ENCODE results near the gene MYH7.

DNA sequence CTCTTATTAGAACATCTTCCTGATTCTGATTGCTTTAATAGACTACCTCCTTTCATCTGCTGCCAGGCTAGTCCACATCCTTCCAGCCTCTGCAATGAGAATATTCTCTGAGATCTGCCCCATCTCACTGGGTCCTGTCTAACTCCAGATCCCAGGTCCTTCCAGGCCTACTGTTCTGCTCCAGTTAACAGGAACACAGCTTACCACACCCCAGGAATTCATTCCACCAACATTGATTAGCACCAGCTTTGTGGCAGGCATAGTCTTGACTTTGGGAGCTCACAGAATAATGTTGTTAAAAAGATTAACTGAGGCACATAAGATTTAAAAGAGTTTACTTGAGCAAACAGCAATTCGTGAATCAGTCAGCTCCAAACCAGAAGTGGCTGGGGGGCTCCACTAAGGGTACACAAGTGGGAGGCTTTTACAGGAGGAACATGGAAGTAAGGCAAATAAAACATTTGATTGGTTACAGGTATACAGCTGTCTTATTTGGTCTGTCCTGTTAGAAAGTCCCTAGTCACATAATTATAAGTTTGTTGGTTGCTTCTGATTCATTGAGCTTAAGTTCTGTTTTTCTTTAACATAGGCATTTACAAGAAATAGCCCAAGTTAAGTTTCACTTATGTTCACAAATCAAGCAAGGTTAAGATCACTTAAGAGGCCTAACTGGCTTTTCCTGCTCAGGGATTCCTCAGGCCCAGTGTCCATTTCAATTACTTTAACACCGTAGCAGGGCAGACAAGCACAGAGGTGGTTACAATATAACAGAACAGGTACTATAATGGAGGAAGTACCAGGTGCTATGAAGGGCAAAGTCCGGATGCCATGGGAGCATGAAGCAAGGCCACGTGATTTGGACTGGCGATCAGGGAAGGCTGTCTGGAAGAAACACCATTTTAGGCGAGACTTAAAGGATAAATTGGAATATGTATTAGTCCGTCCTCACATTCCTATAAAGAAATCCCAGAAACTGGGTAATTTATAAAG, 12.2 kb upstream of the MYH7 start:
- TF ChIP-seq ZNF302 (tag by site-specific recombination; IDR thresholded peaks at IDR 0.05; ENCODE audit: low read depth) (no peak), ZBTB8A (tag by site-specific recombination; IDR thresholded peaks at IDR 0.05) (no peak), ZBTB1 (tag by site-specific recombination; IDR thresholded peaks at IDR 0.05) (no peak), ZNF133 (tag by site-specific recombination; IDR thresholded peaks at IDR 0.05) (no peak), ZNF324 (tag by site-specific recombination; IDR thresholded peaks at IDR 0.05) (no peak)
- TF ChIP-seq, protein P1, sequence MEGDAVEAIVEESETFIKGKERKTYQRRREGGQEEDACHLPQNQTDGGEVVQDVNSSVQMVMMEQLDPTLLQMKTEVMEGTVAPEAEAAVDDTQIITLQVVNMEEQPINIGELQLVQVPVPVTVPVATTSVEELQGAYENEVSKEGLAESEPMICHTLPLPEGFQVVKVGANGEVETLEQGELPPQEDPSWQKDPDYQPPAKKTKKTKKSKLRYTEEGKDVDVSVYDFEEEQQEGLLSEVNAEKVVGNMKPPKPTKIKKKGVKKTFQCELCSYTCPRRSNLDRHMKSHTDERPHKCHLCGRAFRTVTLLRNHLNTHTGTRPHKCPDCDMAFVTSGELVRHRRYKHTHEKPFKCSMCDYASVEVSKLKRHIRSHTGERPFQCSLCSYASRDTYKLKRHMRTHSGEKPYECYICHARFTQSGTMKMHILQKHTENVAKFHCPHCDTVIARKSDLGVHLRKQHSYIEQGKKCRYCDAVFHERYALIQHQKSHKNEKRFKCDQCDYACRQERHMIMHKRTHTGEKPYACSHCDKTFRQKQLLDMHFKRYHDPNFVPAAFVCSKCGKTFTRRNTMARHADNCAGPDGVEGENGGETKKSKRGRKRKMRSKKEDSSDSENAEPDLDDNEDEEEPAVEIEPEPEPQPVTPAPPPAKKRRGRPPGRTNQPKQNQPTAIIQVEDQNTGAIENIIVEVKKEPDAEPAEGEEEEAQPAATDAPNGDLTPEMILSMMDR (tag by site-specific recombination; IDR thresholded peaks at IDR 0.05): no peak
- TF ChIP-seq, protein P2, sequence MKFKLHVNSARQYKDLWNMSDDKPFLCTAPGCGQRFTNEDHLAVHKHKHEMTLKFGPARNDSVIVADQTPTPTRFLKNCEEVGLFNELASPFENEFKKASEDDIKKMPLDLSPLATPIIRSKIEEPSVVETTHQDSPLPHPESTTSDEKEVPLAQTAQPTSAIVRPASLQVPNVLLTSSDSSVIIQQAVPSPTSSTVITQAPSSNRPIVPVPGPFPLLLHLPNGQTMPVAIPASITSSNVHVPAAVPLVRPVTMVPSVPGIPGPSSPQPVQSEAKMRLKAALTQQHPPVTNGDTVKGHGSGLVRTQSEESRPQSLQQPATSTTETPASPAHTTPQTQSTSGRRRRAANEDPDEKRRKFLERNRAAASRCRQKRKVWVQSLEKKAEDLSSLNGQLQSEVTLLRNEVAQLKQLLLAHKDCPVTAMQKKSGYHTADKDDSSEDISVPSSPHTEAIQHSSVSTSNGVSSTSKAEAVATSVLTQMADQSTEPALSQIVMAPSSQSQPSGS (tag by site-specific recombination; IDR thresholded peaks at IDR 0.05; ENCODE audit: low read depth): no peak
- TF ChIP-seq, protein P3, sequence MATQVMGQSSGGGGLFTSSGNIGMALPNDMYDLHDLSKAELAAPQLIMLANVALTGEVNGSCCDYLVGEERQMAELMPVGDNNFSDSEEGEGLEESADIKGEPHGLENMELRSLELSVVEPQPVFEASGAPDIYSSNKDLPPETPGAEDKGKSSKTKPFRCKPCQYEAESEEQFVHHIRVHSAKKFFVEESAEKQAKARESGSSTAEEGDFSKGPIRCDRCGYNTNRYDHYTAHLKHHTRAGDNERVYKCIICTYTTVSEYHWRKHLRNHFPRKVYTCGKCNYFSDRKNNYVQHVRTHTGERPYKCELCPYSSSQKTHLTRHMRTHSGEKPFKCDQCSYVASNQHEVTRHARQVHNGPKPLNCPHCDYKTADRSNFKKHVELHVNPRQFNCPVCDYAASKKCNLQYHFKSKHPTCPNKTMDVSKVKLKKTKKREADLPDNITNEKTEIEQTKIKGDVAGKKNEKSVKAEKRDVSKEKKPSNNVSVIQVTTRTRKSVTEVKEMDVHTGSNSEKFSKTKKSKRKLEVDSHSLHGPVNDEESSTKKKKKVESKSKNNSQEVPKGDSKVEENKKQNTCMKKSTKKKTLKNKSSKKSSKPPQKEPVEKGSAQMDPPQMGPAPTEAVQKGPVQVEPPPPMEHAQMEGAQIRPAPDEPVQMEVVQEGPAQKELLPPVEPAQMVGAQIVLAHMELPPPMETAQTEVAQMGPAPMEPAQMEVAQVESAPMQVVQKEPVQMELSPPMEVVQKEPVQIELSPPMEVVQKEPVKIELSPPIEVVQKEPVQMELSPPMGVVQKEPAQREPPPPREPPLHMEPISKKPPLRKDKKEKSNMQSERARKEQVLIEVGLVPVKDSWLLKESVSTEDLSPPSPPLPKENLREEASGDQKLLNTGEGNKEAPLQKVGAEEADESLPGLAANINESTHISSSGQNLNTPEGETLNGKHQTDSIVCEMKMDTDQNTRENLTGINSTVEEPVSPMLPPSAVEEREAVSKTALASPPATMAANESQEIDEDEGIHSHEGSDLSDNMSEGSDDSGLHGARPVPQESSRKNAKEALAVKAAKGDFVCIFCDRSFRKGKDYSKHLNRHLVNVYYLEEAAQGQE (tag by site-specific recombination; IDR thresholded peaks at IDR 0.05): no peak
- TF ChIP-seq, protein P4, sequence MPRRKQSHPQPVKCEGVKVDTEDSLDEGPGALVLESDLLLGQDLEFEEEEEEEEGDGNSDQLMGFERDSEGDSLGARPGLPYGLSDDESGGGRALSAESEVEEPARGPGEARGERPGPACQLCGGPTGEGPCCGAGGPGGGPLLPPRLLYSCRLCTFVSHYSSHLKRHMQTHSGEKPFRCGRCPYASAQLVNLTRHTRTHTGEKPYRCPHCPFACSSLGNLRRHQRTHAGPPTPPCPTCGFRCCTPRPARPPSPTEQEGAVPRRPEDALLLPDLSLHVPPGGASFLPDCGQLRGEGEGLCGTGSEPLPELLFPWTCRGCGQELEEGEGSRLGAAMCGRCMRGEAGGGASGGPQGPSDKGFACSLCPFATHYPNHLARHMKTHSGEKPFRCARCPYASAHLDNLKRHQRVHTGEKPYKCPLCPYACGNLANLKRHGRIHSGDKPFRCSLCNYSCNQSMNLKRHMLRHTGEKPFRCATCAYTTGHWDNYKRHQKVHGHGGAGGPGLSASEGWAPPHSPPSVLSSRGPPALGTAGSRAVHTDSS (tag by site-specific recombination; IDR thresholded peaks at IDR 0.05): no peak

All from HEK293 (cell line).